Stomach smooth muscle (tissue), 2 donors: ENCODE data around the gene LNX1.

Experiments used
- H3K27ac ChIP-seq: one replicate; pipeline ENCODE4 v1.7.0; 2013; ENCODE audit warnings: mild to moderate bottlenecking, low read length, inconsistent platforms
- H3K27me3 ChIP-seq, 2 donors: one replicate each; pipeline ENCODE4 v1.7.0; 2013; ENCODE audit warnings: low read length in 2 of 2; ENCODE audit not compliant: insufficient read depth in 2 of 2, control insufficient read depth in 1 of 2
- H3K36me3 ChIP-seq, 2 donors: one replicate each; pipeline ENCODE4 v1.7.0; 2013; ENCODE audit warnings: low read length in 2 of 2; ENCODE audit not compliant: control insufficient read depth in 2 of 2, insufficient read depth in 2 of 2
- H3K4me1 ChIP-seq: one replicate; pipeline ENCODE4 v1.7.0; 2013; ENCODE audit warnings: low read length; ENCODE audit not compliant: control insufficient read depth, insufficient read depth
- H3K4me3 ChIP-seq, 2 donors: one replicate each; pipeline ENCODE4 v1.7.0; 2013; ENCODE audit warnings: low read length in 2 of 2
- H3K9ac ChIP-seq, 2 donors: one replicate each; pipeline ENCODE4 v1.7.0; 2013; ENCODE audit warnings: low read length in 2 of 2, mild to moderate bottlenecking in 1 of 2
- H3K9me3 ChIP-seq, 2 donors: one replicate each; pipeline ENCODE4 v1.7.0; 2013; ENCODE audit warnings: low read length in 2 of 2; ENCODE audit not compliant: control insufficient read depth in 2 of 2
- donor health status: healthy.
- donor health status: Pancreatic carcinoma.

The LNX1 gene

DNA sequence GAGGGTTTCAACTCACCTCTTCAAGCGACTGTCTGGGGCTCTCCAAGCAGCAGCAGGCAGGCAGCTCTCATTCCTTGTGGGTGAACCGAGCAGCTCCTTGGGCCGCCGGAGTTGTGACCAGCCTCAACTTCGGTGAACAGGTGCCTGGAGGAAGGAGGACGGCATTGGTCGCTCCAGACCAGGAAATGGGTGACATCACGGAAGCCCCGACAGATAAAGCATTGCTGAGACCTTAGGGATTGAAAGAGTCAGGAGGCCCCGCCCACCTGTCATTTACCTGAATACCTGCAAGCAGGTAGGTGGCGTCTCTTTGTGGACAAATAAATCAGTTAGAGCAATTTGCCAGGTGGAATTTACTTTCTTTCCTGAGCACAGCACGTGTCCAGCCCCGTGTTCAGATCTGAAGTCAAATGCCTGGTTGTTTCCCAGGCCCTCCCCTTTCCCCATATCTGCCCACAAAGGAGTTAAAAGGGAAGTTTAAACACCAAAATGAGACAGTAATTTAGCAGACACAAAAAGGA lies at the start of gene LNX1:
LNX1 (minus strand) TSS at position 115 of the 521 bp plus-strand sequence. CDS start 17,484 bp downstream, outside the sequence.
- Histone ChIP-seq H3K27me3 (peaks cover 0 to 10% of the 10 kb centered on the region in 2 donors), H3K36me3 (no peaks in the 10 kb centered on the region), H3K9me3 (no peaks in the 10 kb centered on the region), H3K27ac (no peak within 1 kb of the TSS), H3K4me1 (no peaks in the 10 kb centered on the region), H3K4me3 (no peak within 1 kb of the TSS), H3K9ac (no peak within 1 kb of the TSS)

DNA sequence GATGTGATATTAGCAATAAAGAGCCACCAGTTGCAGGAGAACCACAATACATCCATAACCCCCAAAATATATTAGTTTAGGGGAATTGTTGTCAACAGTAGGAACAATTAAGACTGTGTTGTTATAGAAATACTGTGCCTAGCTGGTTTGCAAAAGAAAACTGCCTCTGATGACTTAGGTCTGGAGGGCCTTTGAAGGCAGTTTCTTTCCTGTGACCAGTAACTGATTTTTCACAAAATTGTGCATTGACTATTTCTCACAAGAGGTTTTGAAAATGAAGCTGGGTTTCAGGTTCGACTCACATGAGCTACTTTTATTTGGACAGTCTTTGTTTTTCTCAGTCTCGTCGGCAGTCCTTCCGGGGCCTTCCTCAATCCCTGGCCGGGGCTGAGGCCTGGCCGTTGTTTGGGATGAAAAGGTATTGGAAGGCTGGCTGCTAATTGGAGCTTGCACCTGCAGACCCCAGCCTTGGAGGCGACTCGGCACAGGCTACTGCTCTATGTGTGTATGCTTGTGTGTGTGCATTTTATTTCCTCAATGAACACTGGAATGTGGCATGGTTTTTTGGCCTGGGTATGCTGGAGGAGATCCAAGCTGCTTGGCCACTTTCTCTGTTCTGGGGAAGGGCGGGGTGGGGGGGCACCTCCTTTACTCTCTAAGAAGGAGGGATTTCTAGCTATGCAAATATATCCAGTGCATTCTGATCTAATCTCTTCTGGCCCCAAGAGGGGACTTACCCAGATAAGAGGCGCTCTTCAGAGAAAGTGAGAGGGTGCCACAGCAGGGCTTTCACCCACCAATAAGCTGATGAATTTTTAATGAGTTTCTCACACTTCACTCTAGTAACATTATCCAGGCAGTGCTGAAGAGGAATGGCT lies 49.5 kb upstream of the LNX1 start:
- no peaks in the 10 kb centered on the region for H3K27me3 ChIP-seq
- H3K4me3 ChIP-seq, result no peak overlapping the region
- no peak overlapping the region for H3K27ac ChIP-seq
- no peaks in the 10 kb centered on the region for H3K9me3 ChIP-seq
- no peak overlapping the region for H3K9ac ChIP-seq
- no peaks in the 10 kb centered on the region for H3K36me3 ChIP-seq
- peaks cover under 1% of the 10 kb centered on the region for H3K4me1 ChIP-seq

DNA sequence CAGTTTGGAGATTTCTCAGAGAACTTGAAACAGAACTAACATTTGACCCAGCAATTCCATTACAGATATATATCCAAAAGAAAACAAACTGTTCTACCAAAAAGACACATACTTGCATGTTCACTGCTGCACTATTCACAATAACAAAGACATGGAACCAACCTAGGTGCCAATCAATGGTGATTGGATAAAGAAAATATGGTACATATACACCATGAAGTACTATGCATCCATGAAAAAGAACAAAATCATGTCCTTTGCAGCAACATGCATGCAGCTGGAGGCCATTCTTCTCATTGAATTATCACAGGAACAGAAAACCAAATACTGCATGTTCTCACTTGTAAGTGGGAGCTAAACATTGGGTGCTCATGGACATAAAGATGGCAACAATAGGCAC lies 47.6 kb upstream of the LNX1 start:
- Histone ChIP-seq H3K4me3 (no peak overlapping the region), H3K27me3 (no peaks in the 10 kb centered on the region), H3K4me1 (peaks cover 3% of the 10 kb centered on the region), H3K9me3 (no peaks in the 10 kb centered on the region), H3K9ac (no peak overlapping the region), H3K27ac (no peak overlapping the region), H3K36me3 (no peaks in the 10 kb centered on the region)

DNA sequence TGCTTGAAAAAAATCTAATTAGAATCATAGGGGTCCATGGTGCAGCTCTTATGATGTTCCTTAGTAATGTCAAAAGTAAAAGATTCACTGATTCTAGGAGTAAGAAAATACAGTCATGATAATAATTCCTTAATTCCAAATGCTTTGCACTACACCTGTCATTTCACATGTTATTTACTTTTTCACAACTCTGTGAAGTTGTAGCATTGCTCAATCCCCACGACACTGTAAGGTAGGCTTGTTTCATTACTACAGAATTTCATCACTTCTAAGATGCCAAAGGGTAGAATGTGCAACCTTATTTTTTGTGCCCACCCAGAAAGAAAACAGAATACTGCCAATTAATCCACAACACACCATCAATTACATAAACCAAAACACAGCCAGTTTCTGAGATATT lies 46.1 kb upstream of the LNX1 start:
- Histone ChIP-seq H3K36me3 (no peaks in the 10 kb centered on the region), H3K27me3 (no peaks in the 10 kb centered on the region), H3K9me3 (no peaks in the 10 kb centered on the region), H3K27ac (no peak overlapping the region), H3K4me3 (no peak overlapping the region), H3K9ac (no peak overlapping the region), H3K4me1 (peaks cover 3% of the 10 kb centered on the region)

DNA sequence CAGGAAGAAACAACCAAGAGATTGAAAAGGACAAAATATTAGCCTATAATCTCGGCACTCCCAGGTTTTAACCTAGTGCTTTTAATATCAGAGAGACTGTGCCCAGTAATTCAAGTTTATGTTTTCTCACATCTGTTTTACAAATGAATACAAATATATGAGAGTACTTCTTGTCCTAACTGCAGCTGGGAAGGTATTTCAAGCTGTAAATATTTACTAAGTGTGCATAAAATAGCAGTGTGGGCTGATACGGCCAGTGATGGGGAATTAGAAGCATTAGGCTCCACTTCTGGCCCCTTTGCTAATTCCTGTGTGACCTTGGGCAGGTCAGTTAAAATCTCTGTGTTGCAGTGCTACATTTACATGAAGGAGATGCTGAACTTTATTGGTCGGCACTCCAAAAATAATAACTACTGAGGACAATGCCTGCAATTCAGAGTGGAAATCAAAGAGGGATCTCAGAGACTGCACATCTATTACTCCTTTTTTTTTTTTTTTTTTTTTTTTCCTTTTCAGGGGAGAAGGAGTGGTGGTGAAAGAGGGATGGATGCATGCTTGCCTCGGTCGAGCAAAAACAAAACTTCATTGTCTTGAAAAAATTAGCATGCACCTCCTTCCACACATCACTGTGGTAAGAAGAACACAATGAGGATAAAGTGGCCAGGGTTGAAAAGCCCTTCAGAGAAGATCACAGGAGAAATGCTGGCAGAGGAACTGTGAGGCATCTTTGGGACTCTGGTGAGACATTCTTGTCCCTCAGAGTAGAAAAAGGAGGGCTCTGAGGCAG lies 44.6 kb upstream of the LNX1 start:
- peaks cover 3% of the 10 kb centered on the region for H3K4me1 ChIP-seq
- H3K9me3 ChIP-seq, result no peaks in the 10 kb centered on the region
- no peaks in the 10 kb centered on the region for H3K27me3 ChIP-seq
- H3K9ac ChIP-seq, result no peak overlapping the region
- no peak overlapping the region for H3K27ac ChIP-seq
- H3K4me3 ChIP-seq, result no peak overlapping the region
- no peaks in the 10 kb centered on the region for H3K36me3 ChIP-seq

DNA sequence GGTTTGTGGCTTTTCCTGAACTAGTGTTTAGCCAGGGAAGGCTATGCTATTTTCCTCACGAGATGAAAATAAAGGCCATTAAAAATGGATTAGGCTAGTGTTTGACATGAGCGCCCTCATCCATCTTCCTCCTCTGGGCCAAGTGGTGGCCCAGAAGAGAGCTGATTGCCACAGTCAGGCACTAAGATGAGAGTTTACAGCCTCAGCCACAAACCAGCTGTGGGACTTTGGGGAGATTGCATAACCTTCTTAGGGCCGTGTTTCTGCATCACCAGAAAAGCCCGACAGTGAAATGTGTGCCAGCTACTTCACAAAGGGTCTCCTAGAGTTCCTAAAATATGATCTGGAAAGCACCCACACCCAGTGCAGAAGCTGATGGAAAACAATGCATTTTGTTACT lies 42.3 kb upstream of the LNX1 start:
- H3K9me3 ChIP-seq, result no peaks in the 10 kb centered on the region
- no peaks in the 10 kb centered on the region for H3K27me3 ChIP-seq
- H3K27ac ChIP-seq, result no peak overlapping the region
- H3K9ac ChIP-seq, result no peak overlapping the region
- no peaks in the 10 kb centered on the region for H3K36me3 ChIP-seq
- peaks cover 3% of the 10 kb centered on the region for H3K4me1 ChIP-seq
- H3K4me3 ChIP-seq, result no peak overlapping the region

DNA sequence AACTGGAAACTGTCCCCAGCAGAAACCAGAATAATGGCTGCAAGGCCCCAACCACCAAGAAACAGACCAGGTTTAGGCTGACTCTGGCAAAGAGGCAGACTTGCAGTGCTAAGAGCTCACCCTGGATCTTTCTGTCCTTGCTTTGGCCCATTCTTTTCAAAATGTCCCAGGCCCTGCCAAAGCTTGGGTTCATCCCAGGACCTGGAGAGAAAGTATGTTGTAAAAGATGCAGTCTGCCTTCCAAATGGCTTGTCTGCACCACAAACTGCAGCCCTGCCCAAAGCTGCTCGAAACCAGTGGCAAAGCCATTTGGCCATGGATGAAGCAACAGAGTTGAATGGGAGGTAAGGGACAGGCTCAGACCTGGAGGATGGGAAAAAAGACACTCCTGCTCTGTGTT lies 38.0 kb upstream of the LNX1 start:
- Histone ChIP-seq H3K36me3 (no peaks in the 10 kb centered on the region), H3K27ac (no peak overlapping the region), H3K4me3 (no peak overlapping the region), H3K27me3 (no peaks in the 10 kb centered on the region), H3K9ac (no peak overlapping the region), H3K4me1 (no peaks in the 10 kb centered on the region), H3K9me3 (no peaks in the 10 kb centered on the region)

DNA sequence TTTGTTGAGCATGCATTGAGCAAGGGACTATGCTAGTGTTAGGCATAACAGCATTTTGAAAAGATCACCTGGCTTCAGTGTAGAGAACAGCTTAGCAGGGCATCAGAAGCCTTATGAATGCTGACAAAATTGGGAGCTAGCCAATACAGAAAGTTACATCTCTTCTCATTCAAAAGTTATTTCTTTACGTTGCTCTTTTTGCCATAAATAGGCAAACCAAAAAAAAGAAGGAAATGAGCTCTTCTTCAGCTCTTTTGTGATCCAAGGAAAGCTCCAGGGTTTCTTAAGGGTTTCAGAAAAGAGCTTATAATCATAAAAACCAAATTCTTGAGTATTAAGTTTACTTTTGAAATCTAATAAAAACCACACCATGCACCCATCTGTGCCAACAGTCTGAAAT lies 35.2 kb upstream of the LNX1 start:
- Histone ChIP-seq H3K27ac (no peak overlapping the region), H3K4me1 (no peaks in the 10 kb centered on the region), H3K36me3 (no peaks in the 10 kb centered on the region), H3K9ac (no peak overlapping the region), H3K4me3 (no peak overlapping the region), H3K27me3 (no peaks in the 10 kb centered on the region), H3K9me3 (no peaks in the 10 kb centered on the region)

DNA sequence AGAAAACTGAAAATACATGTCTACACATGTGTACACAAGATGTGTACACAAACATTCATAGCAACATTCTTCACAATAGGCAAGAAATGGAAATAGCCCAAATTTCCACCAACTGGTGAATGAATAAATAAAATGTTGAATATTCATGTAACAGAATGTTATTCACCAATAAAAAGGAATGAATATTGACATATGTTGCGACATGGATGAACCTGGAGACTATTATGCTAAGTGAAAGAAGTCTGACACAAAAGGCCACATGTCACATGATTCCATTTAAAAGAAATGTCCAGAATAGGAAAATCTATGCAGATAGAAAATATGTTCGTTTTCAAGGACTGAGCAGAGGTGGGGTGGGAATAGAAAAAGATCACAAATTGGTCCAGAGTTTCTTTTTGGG lies 34.6 kb upstream of the LNX1 start:
- Histone ChIP-seq H3K4me1 (no peaks in the 10 kb centered on the region), H3K36me3 (no peaks in the 10 kb centered on the region), H3K4me3 (no peak overlapping the region), H3K9ac (no peak overlapping the region), H3K27ac (no peak overlapping the region), H3K9me3 (no peaks in the 10 kb centered on the region), H3K27me3 (no peaks in the 10 kb centered on the region)

DNA sequence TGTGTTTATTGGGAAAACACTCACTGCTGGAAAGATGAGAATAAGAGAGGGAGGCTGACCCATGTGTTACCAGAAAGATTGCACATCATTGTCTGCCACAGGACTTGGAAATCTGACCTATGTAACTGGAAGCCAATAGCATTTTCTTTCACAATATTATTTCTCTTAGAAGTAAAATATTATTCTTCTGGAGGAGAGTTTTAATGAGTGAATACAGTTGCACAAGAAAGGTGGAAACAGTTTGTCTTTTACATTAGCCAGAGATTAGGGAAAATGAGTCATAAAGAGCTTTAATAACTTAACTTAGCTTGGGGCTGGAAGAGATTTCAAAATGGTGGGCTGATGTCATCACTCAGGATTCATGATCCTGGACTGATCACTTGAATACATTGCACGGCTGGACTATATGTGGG lies 31.5 kb upstream of the LNX1 start:
- no peak overlapping the region for H3K9ac ChIP-seq
- H3K9me3 ChIP-seq, result no peaks in the 10 kb centered on the region
- H3K4me1 ChIP-seq, result no peaks in the 10 kb centered on the region
- H3K4me3 ChIP-seq, result no peak overlapping the region
- no peaks in the 10 kb centered on the region for H3K27me3 ChIP-seq
- H3K36me3 ChIP-seq, result no peaks in the 10 kb centered on the region
- H3K27ac ChIP-seq, result no peak overlapping the region
